DND-41 (cell line): ENCODE data around the gene CC2D1A.

Experiments
- ATAC-seq: fragments of 200-7000 bp; cut with Tn5 transposase; 3 replicates; pipeline ENCODE4 v1.9.1; 2021; ENCODE audit warnings: low read depth; ENCODE audit not compliant: insufficient read depth
- DNase-seq: peaks from one replicate; pipeline ENCODE4 v3.0.0-alpha.2; 2020
- H2AFZ ChIP-seq: 2 replicates; pipeline ENCODE4 v1.6.0; 2012; ENCODE audit warnings: low read depth, low read length
- H3K27ac ChIP-seq: 2 replicates; pipeline ENCODE4 v1.5.1; 2012; ENCODE audit warnings: low read length, inconsistent platforms
- H3K27me3 ChIP-seq: fragments of 200-600 bp; sonication (generic); 2 replicates; pipeline ENCODE4 v1.6.0; 2012; ENCODE audit warnings: low read length, mild to moderate bottlenecking, inconsistent platforms; ENCODE audit not compliant: insufficient read depth, poor library complexity
- H3K36me3 ChIP-seq: 2 replicates; pipeline ENCODE4 v1.5.1; 2012; ENCODE audit warnings: low read length, inconsistent platforms; ENCODE audit not compliant: insufficient read depth
- H3K4me1 ChIP-seq: 2 replicates; pipeline ENCODE4 v1.5.1; 2012; ENCODE audit warnings: mild to moderate bottlenecking, low read length; ENCODE audit not compliant: insufficient read depth
- H3K4me2 ChIP-seq: 2 replicates; pipeline ENCODE4 v1.6.0; 2012; ENCODE audit warnings: mild to moderate bottlenecking, moderate library complexity, low read length, inconsistent platforms; ENCODE audit not compliant: insufficient read depth
- H3K4me3 ChIP-seq, 2 experiments: fragments of 200-600 bp in 1 of 2; shearing (Covaris generic) in 1 of 2; 2 replicates each; pipeline ENCODE4 v1.5.1; 2012 to 2016; ENCODE audit warnings: inconsistent platforms in 2 of 2, low read length in 2 of 2, mild to moderate bottlenecking in 2 of 2, low read depth in 1 of 2, moderate library complexity in 1 of 2
- H3K79me2 ChIP-seq: 2 replicates; pipeline ENCODE4 v1.6.0; 2012; ENCODE audit warnings: low read length, inconsistent platforms; ENCODE audit not compliant: insufficient read depth
- H3K9ac ChIP-seq: 2 replicates; pipeline ENCODE4 v1.6.0; 2012; ENCODE audit warnings: low read depth, mild to moderate bottlenecking, inconsistent platforms, low read length, moderate library complexity
- H3K9me3 ChIP-seq: 2 replicates; pipeline ENCODE4 v1.5.1; 2012; ENCODE audit warnings: low read length, moderate library complexity, mild to moderate bottlenecking, inconsistent platforms; ENCODE audit not compliant: insufficient read depth, severe bottlenecking
- H4K20me1 ChIP-seq: 2 replicates; pipeline ENCODE4 v1.6.0; 2012; ENCODE audit warnings: low read length; ENCODE audit not compliant: insufficient read depth
- EZH2 ChIP-seq: IDR thresholded peaks from 3 replicates; pipeline ENCODE4 v1.6.1; 2012; ENCODE audit warnings: borderline replicate concordance, low read depth, mild to moderate bottlenecking, moderate library complexity, low read length, inconsistent platforms; ENCODE audit not compliant: severe bottlenecking
- TF ChIP-seq, protein P1 (sequence below): IDR thresholded peaks from 2 replicates; pipeline ENCODE4 v1.5.1; 2012; ENCODE audit warnings: borderline replicate concordance, low read length, moderate library complexity, mild to moderate bottlenecking; ENCODE audit not compliant: poor library complexity, severe bottlenecking; ENCODE audit errors: extremely low read depth

CC2D1A gene

DNA sequence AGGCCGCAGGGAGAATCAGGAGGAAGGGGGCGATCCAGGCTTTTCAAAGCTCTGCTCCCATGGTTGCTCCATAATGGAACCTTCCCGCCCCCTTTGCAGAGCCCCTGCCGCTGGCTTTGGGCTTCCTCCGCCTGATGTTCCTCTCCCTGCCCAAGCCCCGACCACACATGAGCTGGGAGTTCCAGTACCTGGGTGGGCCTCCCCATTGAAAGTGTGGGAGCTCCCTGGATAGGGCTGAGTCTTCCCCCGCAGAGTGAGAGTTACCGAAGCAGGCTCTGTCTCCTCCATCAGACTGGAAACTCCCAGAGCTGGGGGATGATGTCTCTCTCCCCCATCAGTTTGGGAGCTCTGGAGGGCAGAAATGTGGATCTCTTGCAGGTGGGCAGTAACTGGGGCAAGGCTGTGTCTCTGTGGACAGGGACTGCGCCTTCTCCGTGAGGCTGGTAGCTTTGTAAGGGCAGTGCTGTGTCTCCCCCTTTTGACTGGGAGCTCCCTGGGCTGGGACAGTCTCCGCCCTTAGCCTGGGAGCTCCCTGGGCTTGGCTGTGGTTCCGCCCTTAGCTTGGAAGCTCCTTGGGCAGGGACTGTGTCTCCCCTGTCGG, 47.0 kb downstream of the CC2D1A start:
- peaks cover 48% of the 10 kb centered on the region for H3K36me3 ChIP-seq
- H3K4me1 ChIP-seq = peaks cover 23% of the 10 kb centered on the region
- TF ChIP-seq EZH2 = no peak
- TF ChIP-seq, protein P1, sequence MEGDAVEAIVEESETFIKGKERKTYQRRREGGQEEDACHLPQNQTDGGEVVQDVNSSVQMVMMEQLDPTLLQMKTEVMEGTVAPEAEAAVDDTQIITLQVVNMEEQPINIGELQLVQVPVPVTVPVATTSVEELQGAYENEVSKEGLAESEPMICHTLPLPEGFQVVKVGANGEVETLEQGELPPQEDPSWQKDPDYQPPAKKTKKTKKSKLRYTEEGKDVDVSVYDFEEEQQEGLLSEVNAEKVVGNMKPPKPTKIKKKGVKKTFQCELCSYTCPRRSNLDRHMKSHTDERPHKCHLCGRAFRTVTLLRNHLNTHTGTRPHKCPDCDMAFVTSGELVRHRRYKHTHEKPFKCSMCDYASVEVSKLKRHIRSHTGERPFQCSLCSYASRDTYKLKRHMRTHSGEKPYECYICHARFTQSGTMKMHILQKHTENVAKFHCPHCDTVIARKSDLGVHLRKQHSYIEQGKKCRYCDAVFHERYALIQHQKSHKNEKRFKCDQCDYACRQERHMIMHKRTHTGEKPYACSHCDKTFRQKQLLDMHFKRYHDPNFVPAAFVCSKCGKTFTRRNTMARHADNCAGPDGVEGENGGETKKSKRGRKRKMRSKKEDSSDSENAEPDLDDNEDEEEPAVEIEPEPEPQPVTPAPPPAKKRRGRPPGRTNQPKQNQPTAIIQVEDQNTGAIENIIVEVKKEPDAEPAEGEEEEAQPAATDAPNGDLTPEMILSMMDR = no peak
- no peaks in the 10 kb centered on the region for H3K27me3 ChIP-seq
- peaks cover 33% of the 10 kb centered on the region for H3K79me2 ChIP-seq
- ATAC-seq (no peak; the same call in 2 of the 3 replicates), DNase-seq (no peak)
- H3K4me3 ChIP-seq = peak overlapping the region; percentile 70 to 83; a peak in 3 of 4 replicates
- H3K4me2 ChIP-seq = peak overlapping the region; percentile 99
- peak overlapping the region; percentile 50 for H2AFZ ChIP-seq
- peaks cover 31% of the 10 kb centered on the region for H4K20me1 ChIP-seq
- no peaks in the 10 kb centered on the region for H3K9me3 ChIP-seq
- H3K27ac ChIP-seq = peak overlapping the region; percentile 92
- H3K9ac ChIP-seq = peak overlapping the region; percentile 77

- peaks cover 37% of the 10 kb centered on the region for H4K20me1 ChIP-seq
- peaks cover 60% of the 10 kb centered on the region for H3K36me3 ChIP-seq
- peak overlapping the region in 1 of 2 experiments; percentile 83; a peak in 2 of 4 replicates for H3K4me3 ChIP-seq
- peaks cover 33% of the 10 kb centered on the region for H3K79me2 ChIP-seq
- no peak for TF ChIP-seq EZH2
- TF ChIP-seq, protein P1 = no peak
- H3K4me2 ChIP-seq = peak overlapping the region; percentile 99
- no peaks in the 10 kb centered on the region for H3K9me3 ChIP-seq
- peak overlapping the region; percentile 92 for H3K27ac ChIP-seq
- no peak overlapping the region for H2AFZ ChIP-seq
- peak overlapping the region; percentile 77; the same call in 1 of the 2 replicates for H3K9ac ChIP-seq
- H3K4me1 ChIP-seq = peaks cover 23% of the 10 kb centered on the region
- DNase-seq (no peak), ATAC-seq (no peak)
- H3K27me3 ChIP-seq = no peaks in the 10 kb centered on the region
Measured at GRCh38 chr19:13954185-13954584, 48.2 kb downstream of the CC2D1A start.

GRCh38 chr19:13955662-13956364, 49.8 kb downstream of the CC2D1A start:
- Histone ChIP-seq H3K27me3 (no peaks in the 10 kb centered on the region), H3K4me3 (no peak overlapping the region), H3K79me2 (peaks cover 33% of the 10 kb centered on the region), H3K4me2 (no peak overlapping the region), H4K20me1 (peaks cover 37% of the 10 kb centered on the region), H3K9ac (no peak overlapping the region), H3K36me3 (peaks cover 75% of the 10 kb centered on the region), H3K4me1 (peaks cover 23% of the 10 kb centered on the region), H3K9me3 (no peaks in the 10 kb centered on the region), H3K27ac (no peak overlapping the region), H2AFZ (no peak overlapping the region)
- DNase-seq (no peak), ATAC-seq (no peak)
- TF ChIP-seq, protein P1 = no peak
- no peak for TF ChIP-seq EZH2
